WI38 (cell line): ENCODE measurements around the gene SRP54.
A peak's percentile ranks its signal among the peaks of the same experiment; 100 is the strongest.

Experiments used
- H3K4me3 ChIP-seq: 2 replicates; pipeline ENCODE4 v1.5.1; 2011; ENCODE audit warnings: low read depth, mild to moderate bottlenecking, control low read depth, low read length
- CTCF ChIP-seq: IDR thresholded peaks from 2 replicates; pipeline ENCODE4 v1.5.1; 2012; ENCODE audit warnings: low read depth, mild to moderate bottlenecking, control low read depth, low read length

The SRP54 gene

GRCh38 chr14:34983786-34984185 is 994 bp downstream of the SRP54 start:
- no peak for TF ChIP-seq CTCF

GRCh38 chr14:34985740-34986139 is 2.9 kb downstream of the SRP54 start:
- TF ChIP-seq CTCF, result no peak
- H3K4me3 ChIP-seq, result no peak overlapping the region

More at GRCh38 chr14:34983786-34984185, 994 bp downstream of the SRP54 start:
- H3K4me3 ChIP-seq, result peak overlapping the region; percentile 86

- no peak overlapping the region for H3K4me3 ChIP-seq
Observed at GRCh38 chr14:34987180-34987579, 4.4 kb downstream of the SRP54 start.

GRCh38 chr14:34989762-34990161 is 7.0 kb downstream of the SRP54 start:
- H3K4me3 ChIP-seq, result no peak overlapping the region
- TF ChIP-seq CTCF, result no peak

More at GRCh38 chr14:34987180-34987579, 4.4 kb downstream of the SRP54 start:
- no peak for TF ChIP-seq CTCF

- no peak for TF ChIP-seq CTCF
- no peak overlapping the region for H3K4me3 ChIP-seq
Observed at GRCh38 chr14:34993426-34993825, 10.6 kb downstream of the SRP54 start.

- no peak overlapping the region for H3K4me3 ChIP-seq
- TF ChIP-seq CTCF, result no peak
Observed at GRCh38 chr14:34994668-34995067, 11.9 kb downstream of the SRP54 start.

GRCh38 chr14:34997762-34998161 is 15.0 kb downstream of the SRP54 start:
- H3K4me3 ChIP-seq, result no peak overlapping the region
- no peak for TF ChIP-seq CTCF
